GM18505 (cell line): ENCODE measurements around the gene KCNQ1.

ENCODE experiments used
- ATAC-seq: cut with Tn5 transposase; IDR thresholded peaks from one replicate; pipeline ENCODE4 v1.9.1; 2021; ENCODE audit not compliant: unreplicated experiment
- POLR2A ChIP-seq: IDR thresholded peaks from 4 replicates; pipeline ENCODE4 v1.6.1; 2011; ENCODE audit warnings: borderline replicate concordance; ENCODE audit not compliant: insufficient read depth, insufficient read length; ENCODE audit errors: extremely low read depth

The KCNQ1 gene

DNA sequence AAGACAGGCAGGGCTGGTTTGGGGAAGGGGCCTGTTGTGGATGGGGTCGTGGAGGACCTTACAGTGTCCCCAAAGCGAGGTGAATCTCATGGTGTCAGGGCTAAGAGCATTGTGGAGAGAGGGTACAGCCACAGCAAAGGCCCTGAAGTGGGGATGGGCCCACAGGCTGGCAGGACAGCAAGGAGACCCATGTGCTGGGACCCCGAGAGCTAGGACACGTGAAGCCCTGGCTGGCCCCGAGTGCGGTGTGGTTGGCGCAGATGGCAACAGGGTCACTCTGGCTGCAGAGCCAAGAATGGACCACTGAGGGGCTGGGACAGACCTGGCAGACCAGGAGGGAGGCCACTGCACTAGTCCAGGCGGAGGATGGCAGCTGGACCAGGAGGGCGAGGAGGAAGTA is 285.0 kb downstream of the KCNQ1 start:
- no peak for TF ChIP-seq POLR2A
- no peak for ATAC-seq

DNA sequence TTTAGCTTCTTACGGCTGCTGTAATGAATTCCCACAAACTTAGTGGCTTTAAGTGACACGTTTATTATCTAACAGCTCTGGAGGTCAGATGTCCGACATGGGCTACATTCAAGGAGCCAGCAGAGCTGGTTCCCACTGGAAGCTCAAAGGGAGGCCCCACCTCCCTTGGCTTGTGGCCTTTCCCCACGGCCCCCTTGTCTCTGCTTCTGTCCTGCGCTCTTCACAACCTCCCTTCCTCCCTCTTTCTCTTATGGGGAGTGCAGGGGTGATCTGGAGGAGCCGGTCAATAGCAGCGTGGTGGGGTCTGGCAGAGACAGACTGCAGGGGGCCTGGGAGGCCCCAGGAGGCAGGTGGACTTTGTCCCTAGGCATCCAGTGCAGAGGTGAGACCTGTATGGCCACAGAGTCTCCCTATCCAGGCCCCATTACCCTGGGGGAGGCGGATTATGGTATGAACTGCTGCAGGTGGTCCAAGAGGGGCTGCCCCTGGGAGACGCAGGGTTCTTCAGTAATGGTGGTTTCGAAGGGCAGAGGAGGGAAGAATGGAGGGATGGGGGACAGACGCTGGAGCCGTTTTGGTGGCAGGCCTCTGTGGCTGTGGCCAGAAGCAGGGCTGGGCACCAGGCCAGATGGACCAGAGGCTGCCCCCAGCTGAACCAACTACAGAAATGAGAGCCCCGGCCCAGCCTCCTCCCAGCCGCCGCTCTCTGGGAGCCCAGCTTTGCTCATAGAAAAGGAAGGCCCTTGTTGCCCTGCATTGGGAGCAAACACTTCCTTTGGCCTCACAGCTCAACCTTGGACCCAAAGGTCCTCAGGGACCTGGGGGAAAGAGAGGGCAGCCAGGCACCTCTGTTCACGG is 285.7 kb downstream of the KCNQ1 start:
- ATAC-seq: no peak

DNA sequence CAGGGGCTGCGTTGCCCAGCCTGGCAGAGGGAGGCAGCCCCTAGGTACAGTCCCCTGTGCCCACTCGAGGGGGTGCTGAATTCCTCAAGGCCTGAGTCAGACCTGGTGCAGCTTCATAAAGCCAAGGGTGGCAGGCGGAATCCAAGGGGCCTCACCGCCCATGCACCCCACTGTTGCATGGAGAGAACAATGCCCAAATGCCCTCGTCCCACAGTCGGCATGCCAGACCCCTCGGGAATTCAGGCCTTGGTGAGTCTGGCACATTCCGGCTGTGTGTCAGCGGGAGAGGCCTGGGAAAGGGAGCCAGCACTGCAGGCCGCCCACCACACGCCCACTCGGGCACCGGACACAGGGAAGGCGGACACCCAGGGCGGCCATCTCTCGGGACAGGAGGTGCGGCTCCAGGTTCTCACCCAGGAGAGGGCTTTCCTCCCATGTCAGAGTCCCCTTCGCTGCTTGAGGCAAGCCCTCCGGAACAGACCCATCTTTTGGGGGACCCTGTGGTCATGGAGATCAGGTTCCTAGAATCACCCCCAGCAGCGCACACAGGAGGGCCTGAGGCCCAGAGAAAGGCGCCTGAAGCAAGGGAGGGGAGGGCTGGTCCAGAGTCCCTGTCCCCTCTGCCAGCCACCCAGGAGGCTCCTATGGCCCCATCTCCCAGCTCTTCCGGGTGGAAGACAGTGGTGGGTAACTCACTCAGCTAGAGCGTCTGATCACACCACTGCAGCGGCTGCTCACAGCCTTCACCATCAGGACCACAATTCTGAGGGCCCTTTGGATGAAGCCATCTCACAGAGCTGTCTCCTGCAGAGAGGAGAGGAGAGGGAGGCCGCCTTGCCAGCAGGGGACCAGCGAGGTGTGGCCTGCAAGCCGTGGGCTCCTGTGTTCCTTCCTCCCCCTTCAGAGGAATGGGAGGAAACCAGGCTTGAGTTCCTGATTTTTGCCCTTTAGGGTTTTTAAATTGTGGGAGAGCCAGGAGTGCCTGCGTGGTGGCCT is 286.6 kb downstream of the KCNQ1 start:
- TF ChIP-seq POLR2A: no peak

More for the DNA sequence above, 285.7 kb downstream of the KCNQ1 start:
- TF ChIP-seq POLR2A: no peak

DNA sequence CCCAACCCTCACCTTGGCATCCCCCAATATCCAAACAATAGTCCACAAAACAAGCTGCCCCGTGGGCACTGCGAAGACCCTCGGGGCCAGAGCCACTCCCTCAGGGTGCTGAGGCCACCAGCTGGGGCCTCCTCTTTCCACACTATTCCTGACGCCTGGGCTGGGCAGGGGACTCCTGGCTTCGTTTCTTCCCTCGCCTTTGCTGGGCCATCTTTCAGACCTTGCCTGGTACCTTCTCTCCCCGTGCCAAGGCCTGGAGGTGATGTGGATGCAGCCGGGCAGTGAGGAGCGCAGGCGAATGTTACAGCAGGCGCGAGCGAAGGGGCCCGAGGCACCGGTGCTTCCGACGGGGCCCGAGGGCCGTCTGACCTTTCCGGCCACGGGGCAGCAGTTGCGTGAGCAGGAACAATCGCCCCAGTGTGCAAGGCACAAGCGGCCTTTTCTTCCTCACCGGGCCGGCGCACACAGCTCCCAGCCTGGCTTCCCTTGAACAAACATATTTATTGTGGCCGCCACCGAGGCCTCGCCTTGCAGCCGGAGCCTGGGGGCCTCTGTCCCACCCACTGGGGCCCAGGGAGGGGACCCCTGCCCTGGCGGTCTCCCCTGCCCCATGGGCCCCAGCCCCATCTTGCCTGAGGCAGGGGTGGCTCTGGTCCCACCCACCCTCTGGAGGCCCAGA is 287.6 kb downstream of the KCNQ1 start:
- no peak for TF ChIP-seq POLR2A
- ATAC-seq: no peak

More for the DNA sequence above, 286.6 kb downstream of the KCNQ1 start:
- ATAC-seq: no peak

DNA sequence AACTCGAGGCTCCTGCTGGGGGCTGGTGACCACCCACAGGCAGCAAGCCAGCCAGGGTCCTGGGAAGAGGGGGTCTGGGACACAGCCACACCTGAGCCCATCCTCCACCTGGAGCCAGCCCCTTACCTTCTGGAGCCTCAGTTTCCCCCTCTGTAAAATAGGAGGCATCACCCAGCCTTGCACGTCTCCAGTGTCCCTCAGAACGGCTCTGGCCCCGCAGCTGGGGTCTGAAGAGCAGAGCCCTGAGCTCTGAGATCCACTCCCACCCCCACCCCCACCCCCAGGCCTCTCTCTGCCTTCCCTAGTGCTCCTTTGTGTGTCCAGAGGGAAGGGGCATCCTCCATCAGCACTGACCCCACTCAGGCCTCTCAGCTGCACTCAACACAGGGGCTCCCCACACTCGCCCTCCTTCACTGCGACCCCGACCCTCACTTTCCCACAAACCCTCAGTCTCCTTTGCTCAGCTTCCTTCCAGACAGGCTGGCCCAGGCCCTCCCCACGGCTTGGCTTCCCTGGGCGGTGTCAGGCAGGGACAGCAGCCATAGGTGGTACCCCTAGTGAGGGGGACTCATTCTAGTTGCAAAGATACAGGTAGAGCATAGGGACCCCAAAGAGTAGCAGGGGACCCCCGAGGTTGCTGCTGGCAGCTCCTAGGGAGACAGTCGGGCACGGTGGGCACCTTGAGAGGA is 288.3 kb downstream of the KCNQ1 start:
- ATAC-seq: no peak
- TF ChIP-seq POLR2A: no peak

DNA sequence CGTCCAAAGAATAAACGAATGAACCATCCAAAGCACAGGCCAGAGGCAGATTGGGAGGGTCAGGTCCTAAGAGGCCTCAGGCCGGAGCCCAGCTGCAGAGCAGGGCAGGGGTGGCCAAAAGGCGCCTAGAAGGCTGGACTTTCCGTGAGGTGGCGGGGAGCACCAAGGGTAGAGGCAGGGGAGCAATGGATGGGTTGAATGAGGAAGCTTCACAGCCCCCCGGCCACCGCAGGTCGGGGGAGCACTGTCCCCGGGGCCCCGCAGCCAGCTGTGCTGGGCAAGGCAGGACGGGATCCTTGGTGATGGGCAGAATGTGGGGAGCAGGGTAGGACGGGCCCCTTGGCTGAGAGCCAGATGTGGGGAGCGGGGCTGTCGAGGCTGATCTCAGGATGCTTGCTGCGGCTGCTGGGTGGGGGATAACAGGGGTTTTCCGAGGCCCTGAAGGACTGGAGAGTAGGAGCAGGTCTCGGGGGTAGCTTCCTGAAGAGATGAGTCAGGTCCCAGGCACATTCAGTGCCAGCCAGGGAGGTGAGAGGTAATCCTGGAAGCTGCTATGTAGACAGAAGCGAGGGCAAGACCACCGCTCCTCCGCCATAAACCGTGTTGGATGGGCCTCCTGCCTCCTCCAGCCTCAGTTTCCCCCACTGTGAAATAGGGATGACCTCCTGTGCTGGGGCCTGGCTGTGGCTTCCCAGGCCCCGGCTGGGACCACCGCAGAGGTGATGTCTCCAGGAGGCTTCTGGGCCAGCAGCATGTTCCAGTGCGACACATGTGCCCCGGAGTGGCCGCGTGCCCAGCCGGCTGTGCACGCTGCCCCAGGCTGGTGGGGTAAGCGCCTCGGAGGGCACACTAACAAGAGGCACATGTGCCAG is 289.6 kb downstream of the KCNQ1 start:
- no peak for TF ChIP-seq POLR2A
- no peak for ATAC-seq

DNA sequence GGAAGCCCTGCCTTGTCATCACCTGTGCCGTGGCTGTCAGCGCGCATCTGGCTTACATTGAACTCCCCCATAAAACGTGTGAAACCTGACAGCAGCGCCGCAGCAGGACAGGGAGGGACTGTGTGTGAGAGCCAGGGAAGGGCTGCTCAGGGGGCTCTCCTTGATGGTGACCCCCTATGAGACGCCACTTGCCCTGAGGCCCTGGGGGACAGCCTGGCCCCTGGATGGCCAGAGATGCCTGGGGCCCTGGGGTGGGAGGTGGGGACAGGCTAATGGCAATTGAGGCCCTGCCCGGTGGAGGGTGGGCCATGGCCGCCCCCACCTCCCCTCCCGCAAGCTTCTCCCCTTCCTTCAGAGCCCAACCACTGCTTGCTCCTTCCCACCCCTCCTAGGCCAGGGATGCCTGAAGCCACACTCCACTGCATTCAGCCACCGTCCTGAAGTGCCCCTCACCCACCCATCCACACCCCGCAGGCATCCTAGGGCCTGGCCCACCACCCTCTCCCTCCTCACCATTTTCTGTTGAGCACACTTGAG is 290.3 kb downstream of the KCNQ1 start:
- TF ChIP-seq POLR2A: no peak
- ATAC-seq: no peak

DNA sequence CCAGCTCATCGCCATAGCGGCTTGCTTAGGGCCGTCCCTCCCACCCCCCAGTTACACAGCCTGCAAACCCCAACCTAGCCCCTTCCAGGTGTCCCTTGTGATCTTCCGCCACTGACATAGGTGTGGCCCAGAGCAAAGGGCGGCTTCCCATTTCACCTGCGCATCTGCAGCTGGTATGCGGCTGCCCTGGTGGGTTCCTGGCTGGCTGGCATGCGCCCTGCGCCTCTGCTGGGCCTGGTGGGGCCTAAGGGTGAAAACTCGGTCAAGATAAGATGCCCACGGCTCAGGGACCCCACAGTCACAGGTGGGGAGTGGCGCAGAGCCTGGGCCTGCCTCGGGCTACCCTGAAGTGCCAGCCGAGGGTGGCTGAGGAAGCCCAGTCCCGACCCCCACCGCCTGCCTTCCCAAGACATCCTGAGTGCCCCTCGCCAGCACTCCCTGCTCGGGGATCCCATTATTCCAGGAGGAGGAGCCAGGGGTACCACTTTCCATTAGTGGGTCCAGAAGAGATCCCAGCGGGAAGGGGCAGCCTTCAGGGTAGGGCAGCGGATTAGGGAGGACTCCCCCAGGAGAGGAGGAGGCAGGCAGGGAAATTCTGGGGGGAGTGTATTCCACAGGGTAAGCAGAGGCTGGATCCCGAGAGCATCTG is 291.9 kb downstream of the KCNQ1 start:
- TF ChIP-seq POLR2A: no peak
- ATAC-seq: no peak

DNA sequence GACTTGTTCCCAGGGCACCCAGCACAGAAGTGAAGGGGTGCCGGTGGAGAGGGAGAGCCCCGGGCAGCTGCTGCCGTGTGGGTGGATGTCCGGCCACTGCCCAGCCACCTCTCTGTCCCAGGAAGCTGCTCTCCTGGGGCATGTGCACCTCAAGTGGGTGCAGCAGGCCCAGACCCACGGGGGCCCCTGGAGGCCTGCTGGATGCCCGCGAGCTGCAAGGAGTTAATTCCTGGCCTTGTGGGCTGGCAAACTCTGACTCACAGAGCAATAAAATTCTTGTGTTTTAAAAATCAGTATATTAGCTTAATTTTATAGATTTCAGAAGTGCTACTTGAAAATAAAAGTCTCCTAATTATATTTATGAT is 292.4 kb downstream of the KCNQ1 start:
- ATAC-seq: no peak
- no peak for TF ChIP-seq POLR2A

DNA sequence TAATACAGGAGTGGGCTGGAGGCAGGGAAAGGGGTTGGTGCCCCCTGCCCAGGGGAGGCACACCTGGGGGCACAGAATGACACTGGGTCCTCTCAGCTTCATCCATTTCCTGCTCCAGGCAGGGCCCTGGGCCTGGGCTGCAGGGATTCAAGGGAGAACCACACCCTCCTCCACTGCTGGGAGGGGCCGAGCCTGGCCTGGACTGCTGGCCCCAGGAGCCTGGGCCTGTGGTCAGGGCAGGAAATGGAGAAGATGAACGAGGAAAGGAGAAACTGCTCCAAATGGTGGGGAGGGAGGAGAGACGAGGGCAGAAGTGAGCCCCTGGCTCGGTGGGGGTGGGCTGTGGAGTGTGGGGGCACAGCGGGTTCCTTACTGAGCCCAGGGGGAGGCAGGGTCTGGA is 293.1 kb downstream of the KCNQ1 start:
- no peak for TF ChIP-seq POLR2A
- ATAC-seq: no peak
